HG03139 (cell line): Measurements from ENCODE around the gene ANKRD13B.
"Not testable (repeated sequence)": the region's sequence is repeated elsewhere in the genome, so short reads cannot be mapped to it uniquely, and the experiment has no call there.

ENCODE experiments used
- ATAC-seq: cut with Tn5 transposase; IDR thresholded peaks from one replicate; pipeline ENCODE4 v1.9.1; 2021; ENCODE audit not compliant: unreplicated experiment

ANKRD13B gene

GRCh38 chr17:29592850-29593551 is at the start of gene ANKRD13B:
ANKRD13B (plus strand) TSS chr17:29593132; CDS start chr17:29593622, 490 bp downstream.
- ATAC-seq: no peak

GRCh38 chr17:29544066-29544465 is 48.9 kb upstream of the ANKRD13B start:
- ATAC-seq: no peak

- ATAC-seq: no peak
These were observed 46.8 kb upstream of the ANKRD13B start for GRCh38 chr17:29546085-29546484.

GRCh38 chr17:29546830-29547229 is 46.1 kb upstream of the ANKRD13B start:
- no peak for ATAC-seq

- ATAC-seq: no peak
These were observed 43.6 kb upstream of the ANKRD13B start for GRCh38 chr17:29549177-29549923.

- ATAC-seq: no peak
These were observed 37.1 kb upstream of the ANKRD13B start for GRCh38 chr17:29555840-29556239.

- ATAC-seq: no peak
These were observed 35.7 kb upstream of the ANKRD13B start for GRCh38 chr17:29557085-29557738.

- no peak for ATAC-seq
These were observed 35.2 kb upstream of the ANKRD13B start for GRCh38 chr17:29557739-29558116.

- ATAC-seq: not testable (repeated sequence)
These were observed 34.8 kb upstream of the ANKRD13B start for GRCh38 chr17:29558139-29558538.

- no peak for ATAC-seq
These were observed 33.3 kb upstream of the ANKRD13B start for GRCh38 chr17:29559640-29560039.

- ATAC-seq: no peak
These were observed 32.6 kb upstream of the ANKRD13B start for GRCh38 chr17:29560316-29560715.

- ATAC-seq: no peak
These were observed 31.1 kb upstream of the ANKRD13B start for GRCh38 chr17:29561554-29562517.

GRCh38 chr17:29562615-29563014 is 30.3 kb upstream of the ANKRD13B start:
- no peak for ATAC-seq

- ATAC-seq: no peak
These were observed 29.1 kb upstream of the ANKRD13B start for GRCh38 chr17:29563816-29564215.

- no peak for ATAC-seq
These were observed 27.1 kb upstream of the ANKRD13B start for GRCh38 chr17:29565643-29566472.

- ATAC-seq: no peak
These were observed 26.2 kb upstream of the ANKRD13B start, which contains the start of gene ABHD15 for GRCh38 chr17:29566473-29567303. ABHD15 (minus strand) TSS chr17:29567037; CDS start chr17:29566966, 71 bp downstream.

GRCh38 chr17:29567304-29567553 is 25.7 kb upstream of the ANKRD13B start:
- ATAC-seq: no peak

- no peak for ATAC-seq
These were observed 25.2 kb upstream of the ANKRD13B start for GRCh38 chr17:29567554-29568330.
